ENCODE data around the gene ZKSCAN5. TPM values are rescaled to one million over a fixed set of nuclear protein-coding genes. Genes with fewer than 3 reads are reported as not detected.

The ZKSCAN5 gene
- total RNA-seq = 10 to 100 TPM; 11.5 to 12.2 TPM

DNA sequence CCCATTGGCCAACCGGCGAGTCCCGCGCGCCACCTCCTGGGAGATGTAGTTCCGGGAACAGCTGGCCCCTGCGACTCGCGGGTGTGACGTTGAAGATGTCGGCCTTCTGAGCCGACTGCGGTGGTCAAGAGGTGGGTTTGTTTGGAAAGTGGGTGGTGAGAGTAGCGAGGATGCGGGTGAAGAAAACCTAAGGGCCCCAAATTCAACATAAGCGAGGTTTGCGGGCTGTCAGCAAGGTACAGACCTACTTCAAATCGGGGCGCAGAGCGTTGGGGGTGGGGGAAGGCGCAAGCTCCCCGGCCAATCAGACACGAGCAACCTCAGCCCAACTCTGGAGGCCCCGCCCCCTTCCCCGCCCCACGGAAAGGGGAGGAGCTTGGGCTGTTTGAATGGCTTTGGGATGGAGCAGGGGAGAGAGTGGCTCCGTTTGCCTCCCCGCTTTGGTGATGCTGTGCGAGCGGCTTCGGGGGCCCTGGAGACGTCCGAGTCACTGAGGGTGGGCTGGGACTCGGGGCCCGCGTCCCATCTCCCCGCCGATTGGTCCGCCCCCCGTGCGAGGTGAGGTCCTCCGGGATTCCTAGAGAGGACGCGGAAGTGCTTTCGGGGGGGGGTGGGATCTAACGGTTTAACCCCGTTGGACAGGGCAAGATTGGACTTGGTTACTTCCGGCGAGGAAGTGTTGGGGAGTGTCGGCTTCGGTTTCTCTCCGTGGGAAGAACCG lies at the start of gene ZKSCAN5:
Gene ZKSCAN5 (plus strand): TSS at position 60 of the 721 bp plus-strand sequence. CDS start 1,383 bp downstream, outside the sequence.
- Mint-ChIP-seq H3K27ac (peak within 1 kb of the TSS; percentile 91), H3K36me3 (ENCODE audit: low read depth) (peaks cover 31% of the 10 kb centered on the region), H3K9me3 (no peaks in the 10 kb centered on the region), H3K27me3 (no peaks in the 10 kb centered on the region), H3K4me3 (peak within 1 kb of the TSS; percentile 85), H3K4me1 (peaks cover 14% of the 10 kb centered on the region)
- ATAC-seq (replicated peaks) = peak; percentile 89

- Mint-ChIP-seq H3K9me3 (no peaks in the 10 kb centered on the region), H3K27me3 (no peaks in the 10 kb centered on the region), H3K4me3 (no peak overlapping the region), H3K36me3 (ENCODE audit: low read depth) (peaks cover 86% of the 10 kb centered on the region), H3K27ac (no peak overlapping the region), H3K4me1 (peaks cover 11% of the 10 kb centered on the region)
- no peak for ATAC-seq (replicated peaks)
Measured at GRCh38 chr7:99455874-99456273, 48.6 kb upstream of the ZKSCAN5 start.

DNA sequence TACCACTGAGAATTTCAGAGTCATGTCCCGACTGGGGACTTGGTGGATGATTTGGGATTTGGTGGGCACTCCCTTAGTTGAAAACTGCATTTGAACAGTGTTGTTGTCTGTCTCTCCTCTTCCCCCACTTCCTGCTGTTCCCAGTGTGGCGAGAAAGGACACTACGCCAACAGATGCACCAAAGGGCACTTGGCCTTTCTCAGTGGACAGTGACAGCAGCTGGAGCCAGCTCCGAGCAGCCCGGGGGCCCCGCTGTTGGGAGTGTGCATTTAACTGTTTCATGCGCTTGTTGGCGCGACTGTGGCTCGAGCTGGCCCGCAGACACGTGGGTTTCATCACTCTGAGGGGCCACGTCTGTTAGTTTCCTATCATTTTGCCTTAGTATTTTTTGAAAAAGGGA lies 48.2 kb upstream of the ZKSCAN5 start:
- H3K27me3 Mint-ChIP-seq = no peaks in the 10 kb centered on the region
- no peak for ATAC-seq (replicated peaks)
- no peak overlapping the region for H3K4me3 Mint-ChIP-seq
- H3K27ac Mint-ChIP-seq = no peak overlapping the region
- H3K36me3 Mint-ChIP-seq (ENCODE audit: low read depth) = peaks cover 83% of the 10 kb centered on the region
- H3K4me1 Mint-ChIP-seq = peaks cover 11% of the 10 kb centered on the region
- H3K9me3 Mint-ChIP-seq = no peaks in the 10 kb centered on the region

- H3K27me3 Mint-ChIP-seq = no peaks in the 10 kb centered on the region
- H3K27ac Mint-ChIP-seq = no peak overlapping the region
- no peak overlapping the region for H3K4me3 Mint-ChIP-seq
- H3K4me1 Mint-ChIP-seq = peaks cover 11% of the 10 kb centered on the region
- H3K36me3 Mint-ChIP-seq (ENCODE audit: low read depth) = peaks cover 86% of the 10 kb centered on the region
- no peaks in the 10 kb centered on the region for H3K9me3 Mint-ChIP-seq
- ATAC-seq (replicated peaks) = no peak
Measured at GRCh38 chr7:99457050-99457649, 47.3 kb upstream of the ZKSCAN5 start.

- ATAC-seq (replicated peaks) = no peak
- no peaks in the 10 kb centered on the region for H3K9me3 Mint-ChIP-seq
- H3K4me3 Mint-ChIP-seq = no peak overlapping the region
- peaks cover 11% of the 10 kb centered on the region for H3K4me1 Mint-ChIP-seq
- H3K27me3 Mint-ChIP-seq = no peaks in the 10 kb centered on the region
- no peak overlapping the region for H3K27ac Mint-ChIP-seq
- H3K36me3 Mint-ChIP-seq (ENCODE audit: low read depth) = peaks cover 86% of the 10 kb centered on the region
Measured at GRCh38 chr7:99457650-99458493, 46.6 kb upstream of the ZKSCAN5 start.

DNA sequence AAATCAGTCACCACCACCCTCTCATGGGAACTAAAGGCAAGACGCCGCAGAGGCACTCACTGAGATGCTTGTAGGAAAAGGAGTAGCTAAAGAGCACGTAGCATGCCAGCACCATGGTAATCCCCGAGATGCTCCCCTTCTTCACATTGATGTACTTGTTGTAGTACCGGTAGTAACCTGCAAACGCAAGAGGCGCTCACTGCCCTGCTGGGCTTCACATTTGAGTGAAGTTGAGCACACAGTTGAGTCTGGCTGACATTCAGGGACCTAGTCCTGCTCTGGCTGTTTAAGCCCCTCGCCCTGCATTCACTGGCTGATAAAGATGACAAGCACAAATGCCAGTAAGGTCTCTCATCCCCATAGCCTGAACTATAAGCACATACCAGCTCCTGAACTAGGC lies 45.4 kb upstream of the ZKSCAN5 start:
- peaks cover 16% of the 10 kb centered on the region for H3K4me1 Mint-ChIP-seq
- H3K27ac Mint-ChIP-seq = peak overlapping the region; percentile 42
- H3K36me3 Mint-ChIP-seq (ENCODE audit: low read depth) = peaks cover 86% of the 10 kb centered on the region
- no peaks in the 10 kb centered on the region for H3K9me3 Mint-ChIP-seq
- ATAC-seq (replicated peaks) = peak; percentile 52
- H3K27me3 Mint-ChIP-seq = no peaks in the 10 kb centered on the region
- no peak overlapping the region for H3K4me3 Mint-ChIP-seq

DNA sequence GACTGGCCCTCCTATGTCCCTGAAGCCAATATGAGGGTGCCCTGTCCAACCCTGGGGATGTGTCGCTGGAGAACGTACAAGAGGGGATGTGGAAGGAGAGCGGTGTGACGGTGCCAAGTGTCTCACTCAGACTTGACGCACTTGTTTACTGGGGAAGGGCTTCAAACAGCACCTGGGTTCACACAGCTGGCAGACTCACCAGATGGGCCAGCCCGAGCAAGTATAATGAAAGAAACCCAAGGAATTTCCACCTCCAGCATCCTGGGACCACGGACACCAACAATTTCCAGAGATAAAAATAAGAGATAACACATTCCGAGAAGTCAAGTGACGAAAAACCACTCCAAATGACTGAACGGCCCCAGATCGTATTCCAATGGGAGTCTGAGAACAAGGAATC lies 43.8 kb upstream of the ZKSCAN5 start:
- Mint-ChIP-seq H3K4me3 (no peak overlapping the region), H3K4me1 (peaks cover 22% of the 10 kb centered on the region), H3K27ac (peak overlapping the region; percentile 42), H3K9me3 (no peaks in the 10 kb centered on the region), H3K36me3 (ENCODE audit: low read depth) (peaks cover 88% of the 10 kb centered on the region), H3K27me3 (no peaks in the 10 kb centered on the region)
- no peak for ATAC-seq (replicated peaks)

DNA sequence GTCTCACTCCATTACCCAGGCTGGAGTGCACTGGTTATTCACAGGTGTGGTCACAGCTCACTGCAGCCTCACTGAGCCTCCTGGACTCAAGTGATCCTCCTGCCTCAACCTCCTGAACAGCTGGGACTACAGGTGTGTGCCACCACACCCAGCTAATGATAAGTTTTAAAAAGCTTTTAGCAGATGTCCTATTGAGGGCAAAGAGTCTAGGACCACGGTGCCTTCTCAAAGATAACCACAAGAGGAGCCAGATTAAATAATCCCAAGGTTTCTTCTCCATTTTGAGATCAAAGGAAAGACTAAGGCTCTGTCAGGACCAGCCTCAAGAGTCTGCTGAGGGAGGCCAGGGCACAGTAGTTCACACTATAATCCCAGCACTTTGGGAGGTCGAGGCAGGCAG lies 43.2 kb upstream of the ZKSCAN5 start:
- Mint-ChIP-seq H3K4me3 (no peak overlapping the region), H3K4me1 (peaks cover 27% of the 10 kb centered on the region), H3K36me3 (ENCODE audit: low read depth) (peaks cover 91% of the 10 kb centered on the region), H3K27ac (no peak overlapping the region), H3K27me3 (no peaks in the 10 kb centered on the region), H3K9me3 (no peaks in the 10 kb centered on the region)
- ATAC-seq (replicated peaks) = no peak

- Mint-ChIP-seq H3K27me3 (no peaks in the 10 kb centered on the region), H3K9me3 (no peaks in the 10 kb centered on the region), H3K4me3 (peak overlapping the region; percentile 95), H3K36me3 (ENCODE audit: low read depth) (peaks cover 50% of the 10 kb centered on the region), H3K27ac (peak overlapping the region; percentile 98), H3K4me1 (peaks cover 21% of the 10 kb centered on the region)
- ATAC-seq (replicated peaks) = peak; percentile 15
Measured at GRCh38 chr7:99465421-99465768, 39.1 kb upstream of the ZKSCAN5 start.

GRCh38 chr7:99468336-99468918 lies 36.0 kb upstream of the ZKSCAN5 start:
- H3K27me3 Mint-ChIP-seq = no peaks in the 10 kb centered on the region
- H3K4me1 Mint-ChIP-seq = peaks cover 20% of the 10 kb centered on the region
- H3K36me3 Mint-ChIP-seq (ENCODE audit: low read depth) = peaks cover 42% of the 10 kb centered on the region
- no peak overlapping the region for H3K27ac Mint-ChIP-seq
- no peaks in the 10 kb centered on the region for H3K9me3 Mint-ChIP-seq
- H3K4me3 Mint-ChIP-seq = no peak overlapping the region
- ATAC-seq (replicated peaks) = no peak

- Mint-ChIP-seq H3K9me3 (no peaks in the 10 kb centered on the region), H3K36me3 (ENCODE audit: low read depth) (peaks cover 31% of the 10 kb centered on the region), H3K27me3 (no peaks in the 10 kb centered on the region), H3K27ac (no peak overlapping the region), H3K4me1 (peaks cover 14% of the 10 kb centered on the region), H3K4me3 (no peak overlapping the region)
- no peak for ATAC-seq (replicated peaks)
Measured at GRCh38 chr7:99469381-99470065, 34.9 kb upstream of the ZKSCAN5 start.

GRCh38 chr7:99472561-99473314 lies 31.7 kb upstream of the ZKSCAN5 start, which contains the start of gene ZNF789:
Gene ZNF789, plus strand, starts transcription at chr7:99472890. Its CDS starts 3,567 bp downstream, at chr7:99476457.
- Mint-ChIP-seq H3K27me3 (no peaks in the 10 kb centered on the region), H3K27ac (peak within 1 kb of the TSS; percentile 90), H3K36me3 (ENCODE audit: low read depth) (peaks cover 36% of the 10 kb centered on the region)

DNA sequence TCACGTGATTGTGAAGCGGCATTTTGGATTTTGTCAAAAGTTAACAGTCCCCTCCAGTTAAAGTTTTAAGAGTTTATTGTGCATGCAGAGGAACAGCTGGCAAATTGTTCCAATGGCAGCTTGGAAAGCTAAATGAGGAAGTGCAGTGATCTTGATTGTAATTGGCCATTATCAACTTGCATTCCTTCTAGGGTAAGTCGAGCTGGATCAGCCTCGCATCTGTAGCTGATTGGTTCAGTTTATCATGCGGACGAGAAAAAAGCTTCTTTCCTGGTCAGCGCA lies 31.2 kb upstream of the ZKSCAN5 start:
- Mint-ChIP-seq H3K27ac (peak overlapping the region; percentile 89), H3K36me3 (ENCODE audit: low read depth) (peaks cover 36% of the 10 kb centered on the region), H3K4me1 (peaks cover 17% of the 10 kb centered on the region), H3K9me3 (no peaks in the 10 kb centered on the region), H3K27me3 (no peaks in the 10 kb centered on the region), H3K4me3 (peak overlapping the region; percentile 89)
- peak; percentile 6 for ATAC-seq (replicated peaks)

More at GRCh38 chr7:99472561-99473314, 31.7 kb upstream of the ZKSCAN5 start, which contains the start of gene ZNF789:
- peak; percentile 98 for ATAC-seq (replicated peaks)
- Mint-ChIP-seq H3K4me1 (peaks cover 12% of the 10 kb centered on the region), H3K9me3 (no peaks in the 10 kb centered on the region), H3K4me3 (peak within 1 kb of the TSS; percentile 89)

Measured in activated T-helper 17 cell treated with anti-CD3 and anti-CD28 coated beads, Interleukin-2, amount 50 U/mL, for 72 hours (primary cell).